Psoas muscle (tissue), 8 donors: Measurements from ENCODE around the gene MAML3. TPM values are rescaled to one million over a fixed set of nuclear protein-coding genes. Genes with fewer than 3 reads are reported as not detected.

Experiments
- ATAC-seq, 4 donors: fragments of 200-7000 bp; cut with Tn5 transposase; one replicate each; pipeline ENCODE4 v1.9.1; 2020; ENCODE audit warnings: moderate library complexity in 3 of 4, mild to moderate bottlenecking in 2 of 4
- DNase-seq, 2 donors: peaks; one replicate each; pipeline ENCODE4 v3.0.0-alpha.2; 2020
- H3K27ac ChIP-seq: fragments of 200-600 bp; one replicate; pipeline ENCODE4 v1.8.0; 2022
- H3K27me3 ChIP-seq, 3 donors: fragments of 200-600 bp in 1 of 3; one replicate each; pipeline versions ENCODE4 v1.6.1 to v1.8.0; 2013 to 2022; ENCODE audit warnings: low read length in 2 of 3, mild to moderate bottlenecking in 2 of 3, moderate library complexity in 1 of 3; ENCODE audit not compliant: insufficient read depth in 3 of 3
- H3K36me3 ChIP-seq, 2 donors: fragments of 200-600 bp in 1 of 2; one replicate each; pipeline versions ENCODE4 v1.6.1 to v1.8.0; 2013 to 2022; ENCODE audit warnings: low read depth in 1 of 2, mild to moderate bottlenecking in 1 of 2, moderate library complexity in 1 of 2; ENCODE audit not compliant: insufficient read depth in 1 of 2
- H3K4me1 ChIP-seq: fragments of 200-600 bp; one replicate; pipeline ENCODE4 v1.8.0; 2022
- H3K4me3 ChIP-seq: fragments of 200-600 bp; one replicate; pipeline ENCODE4 v1.8.0; 2022; ENCODE audit warnings: mild to moderate bottlenecking
- H3K9me3 ChIP-seq: fragments of 200-600 bp; one replicate; pipeline ENCODE4 v1.8.0; 2022
- CTCF ChIP-seq: fragments of 200-600 bp; IDR thresholded peaks from one replicate; pipeline ENCODE4 v1.8.0; 2022; ENCODE audit warnings: antibody characterized with exemption
- WGBS, 3 donors: extraction: QIAGEN DNeasy Blood & Tissue Kit; methylation state at CpG; one replicate each; pipeline versions ENCODE4 v1.1.6 to v1.1.7; 2013; 5-methylcytosine and 5-hydroxymethylcytosine counted together
- intact Hi-C, 2 donors: fragments of 100-400 bp; cut with DNase I; formaldehyde crosslinking; loops; one replicate each; pipeline versions ENCODE4 v1.11.0 to v1.14.2; 2022
- polyA plus RNA-seq, 3 donors: library from polyadenylated mRNA; stranded (reverse); fragments of 200-250 nt; gene quantifications; one replicate each; pipeline ENCODE4 v1.2.3, GENCODE V29; 2013
- total RNA-seq, 4 donors: library from RNA; stranded (reverse); fragmentation: NEBNext Ultra II Directional in 2 of 4; extraction: Animal tissue kit (Norgen Biotek cat#: 25700) in 2 of 4; gene quantifications; one replicate each; pipeline versions ENCODE4 v1.2.1 to v1.2.4, GENCODE V29; 2021 to 2023
- donor health status: healthy with polysubstance abuse.
- donor health status: DM: no; HTN: no; CAD: no; lungs with moderate emphysema.
- donor health status: Bipolar disorder and iron deficiency.
- donor health status: healthy.
- donor health status: DM: yes; HTN: yes; CAD: no.
- donor health status: DM: no; HTN: no; CAD: no.
- donor health status: DM: no; HTN: no; CAD: no.
- donor health status: DM: yes; HTN: yes; CAD: no.

The MAML3 gene
- total and polyA plus RNA-seq, 7 donors = 0.43 to 2.7 (median 0.74) TPM

DNA sequence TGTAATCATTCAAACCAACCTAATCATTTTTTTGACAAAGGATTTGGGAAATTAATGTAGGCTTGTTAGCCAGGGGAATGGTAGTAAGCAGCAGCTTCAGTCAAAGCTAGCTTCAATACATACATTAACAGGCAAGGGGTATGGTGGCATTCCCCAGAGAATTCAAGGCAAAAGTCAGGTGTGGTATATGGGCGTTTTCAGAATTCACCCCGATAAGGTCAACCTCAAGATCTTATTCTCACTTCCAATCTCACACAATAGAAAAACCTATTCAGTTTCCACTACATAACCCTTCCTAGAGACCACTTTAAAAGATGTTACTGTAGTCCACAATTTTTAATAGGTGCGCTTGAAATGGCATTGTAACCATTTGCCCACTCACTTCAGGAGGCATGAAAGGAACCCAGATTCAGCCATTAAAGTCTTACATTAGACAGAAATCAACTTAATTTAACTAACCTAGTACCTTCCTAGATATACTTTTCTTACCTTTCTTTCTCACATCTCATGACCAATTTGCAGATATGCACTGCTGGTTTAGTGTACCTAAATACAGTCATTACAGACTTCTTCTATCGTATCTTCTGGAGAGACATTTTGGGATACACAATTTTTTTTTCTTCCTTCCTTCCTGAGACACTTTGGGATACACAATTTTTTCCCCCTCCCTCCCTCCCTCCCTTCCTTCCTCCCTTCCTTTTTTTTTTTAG is 34.9 kb downstream of the MAML3 start:
- no peak overlapping the region for H3K4me3 ChIP-seq
- WGBS, 3 donors = 93 to 95% (median 94%) methylated on average over 4 of the region's 4 CpGs
- no peak overlapping the region for H3K27ac ChIP-seq
- no peaks in the 10 kb centered on the region for H3K9me3 ChIP-seq
- no peak for ATAC-seq
- H3K36me3 ChIP-seq = no peaks in the 10 kb centered on the region
- DNase-seq = no peak
- H3K4me1 ChIP-seq = no peaks in the 10 kb centered on the region
- H3K27me3 ChIP-seq = no peaks in the 10 kb centered on the region
- intact Hi-C loops = no loop called here
- TF ChIP-seq CTCF = no peak

DNA sequence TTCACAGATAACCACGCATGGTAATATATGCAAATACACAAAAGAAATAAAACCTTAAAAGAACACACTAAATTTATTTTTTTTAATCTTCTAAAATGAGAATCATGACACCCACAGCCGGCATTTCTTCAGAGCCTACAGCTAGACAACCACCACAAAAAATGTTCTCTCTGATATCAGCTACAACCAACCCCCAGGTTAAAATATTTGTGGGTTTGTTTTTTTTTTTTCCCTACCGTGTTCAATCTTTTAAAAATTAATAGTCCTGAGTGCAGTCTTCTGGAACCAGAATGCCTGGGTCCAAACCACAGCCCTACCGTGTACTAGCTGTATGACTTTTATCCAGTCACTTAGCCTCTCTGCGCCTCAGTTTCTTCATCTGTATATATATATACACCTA is 36.0 kb downstream of the MAML3 start:
- intact Hi-C loops = no loop called here

DNA sequence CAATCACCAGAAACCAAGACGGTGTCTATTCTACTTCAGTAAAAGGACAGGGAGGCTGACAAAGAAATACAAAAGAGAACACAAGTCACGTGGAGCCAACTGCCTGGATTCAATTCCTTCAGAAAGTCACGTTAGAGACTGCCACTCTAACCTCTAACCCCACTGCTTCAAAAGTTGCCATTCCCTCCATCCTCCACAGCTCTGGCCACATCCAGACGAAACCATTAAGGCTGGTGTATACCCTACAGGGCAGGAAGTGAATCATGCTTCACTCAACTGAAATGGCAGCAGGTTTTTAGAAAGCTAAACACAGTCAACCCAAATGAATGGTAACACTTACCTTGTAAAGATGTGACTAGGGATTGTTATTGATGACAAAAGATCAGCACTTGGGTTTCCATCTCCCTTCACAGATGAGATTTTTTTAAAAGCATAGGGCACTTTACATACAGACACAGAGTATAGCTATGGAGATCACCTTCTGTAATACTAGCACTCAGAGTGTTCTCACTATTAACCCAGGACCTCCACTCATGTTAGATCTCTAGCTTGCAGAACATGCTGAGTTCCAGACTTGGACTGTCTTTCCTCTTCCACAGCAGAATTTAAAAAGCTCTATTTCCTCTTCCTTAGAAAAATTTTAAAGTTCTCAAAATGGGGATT is 37.4 kb downstream of the MAML3 start:
- no peaks in the 10 kb centered on the region for H3K9me3 ChIP-seq
- WGBS, 3 donors = 57 to 82% (median 58%) methylated on average over 4 of the region's 4 CpGs
- intact Hi-C loops = no loop called here
- H3K4me3 ChIP-seq = no peak overlapping the region
- no peak for DNase-seq
- H3K4me1 ChIP-seq = peaks cover 6% of the 10 kb centered on the region
- no peaks in the 10 kb centered on the region for H3K27me3 ChIP-seq
- H3K36me3 ChIP-seq = no peaks in the 10 kb centered on the region
- TF ChIP-seq CTCF = no peak
- peak in 3 of 4 donors; percentile 28 to 69 (median 47) for ATAC-seq
- H3K27ac ChIP-seq = no peak overlapping the region

More for the DNA sequence above, 36.0 kb downstream of the MAML3 start:
- Histone ChIP-seq H3K27ac (no peak overlapping the region), H3K4me1 (peaks cover 6% of the 10 kb centered on the region), H3K4me3 (no peak overlapping the region), H3K36me3 (no peaks in the 10 kb centered on the region), H3K27me3 (no peaks in the 10 kb centered on the region), H3K9me3 (no peaks in the 10 kb centered on the region)
- WGBS, 3 donors = 94 to 99% (median 96%) methylated on average over 5 of the region's 5 CpGs
- TF ChIP-seq CTCF = no peak
- ATAC-seq (no peak), DNase-seq (no peak)

GRCh38 chr4:140115140-140115539 is 38.8 kb downstream of the MAML3 start:
- DNase-seq (no peak), ATAC-seq (no peak)
- Histone ChIP-seq H3K27me3 (no peaks in the 10 kb centered on the region), H3K4me1 (peaks cover 6% of the 10 kb centered on the region), H3K9me3 (no peaks in the 10 kb centered on the region), H3K4me3 (no peak overlapping the region), H3K27ac (no peak overlapping the region), H3K36me3 (no peaks in the 10 kb centered on the region)
- intact Hi-C loops = no loop called here
- TF ChIP-seq CTCF = no peak
